Measurements from ENCODE around the gene BABAM2.

Gene BABAM2

GRCh38 chr2:28317390-28317789 is 426.9 kb downstream of the BABAM2 start:
- Histone ChIP-seq H3K27ac (ENCODE audit: low read depth, low read length) (no peak overlapping the region), H3K36me3 (ENCODE audit: insufficient read depth, low read length) (no peaks in the 10 kb centered on the region), H3K4me3 (ENCODE audit: low read length) (no peak overlapping the region), H3K27me3 (ENCODE audit: insufficient read depth, low read length) (no peaks in the 10 kb centered on the region), H3K9ac (ENCODE audit: low read depth, low read length) (no peak overlapping the region), H3K4me1 (ENCODE audit: insufficient read depth, low read length) (peaks cover 32% of the 10 kb centered on the region), H3K9me3 (ENCODE audit: insufficient read depth, low read depth, low read length) (no peaks in the 10 kb centered on the region)
- WGBS: 95% methylated on average over 2 of the region's 2 CpGs

GRCh38 chr2:28318023-28318422 is 427.5 kb downstream of the BABAM2 start:
- H3K4me1 ChIP-seq (ENCODE audit: insufficient read depth, low read length): peaks cover 38% of the 10 kb centered on the region
- no peaks in the 10 kb centered on the region for H3K27me3 ChIP-seq (ENCODE audit: insufficient read depth, low read length)
- H3K9ac ChIP-seq (ENCODE audit: low read depth, low read length): no peak overlapping the region
- H3K27ac ChIP-seq (ENCODE audit: low read depth, low read length): no peak overlapping the region
- H3K4me3 ChIP-seq (ENCODE audit: low read length): no peak overlapping the region
- WGBS: 94% methylated on average over 5 of the region's 5 CpGs
- no peaks in the 10 kb centered on the region for H3K36me3 ChIP-seq (ENCODE audit: insufficient read depth, low read length)
- H3K9me3 ChIP-seq (ENCODE audit: insufficient read depth, low read depth, low read length): no peaks in the 10 kb centered on the region

- H3K27me3 ChIP-seq (ENCODE audit: insufficient read depth, low read length): no peaks in the 10 kb centered on the region
- H3K9ac ChIP-seq (ENCODE audit: low read depth, low read length): no peak overlapping the region
- H3K9me3 ChIP-seq (ENCODE audit: insufficient read depth, low read depth, low read length): no peaks in the 10 kb centered on the region
- no peaks in the 10 kb centered on the region for H3K36me3 ChIP-seq (ENCODE audit: insufficient read depth, low read length)
- no peak overlapping the region for H3K4me3 ChIP-seq (ENCODE audit: low read length)
- H3K27ac ChIP-seq (ENCODE audit: low read depth, low read length): no peak overlapping the region
- WGBS: 77% methylated on average over 6 of the region's 6 CpGs
- H3K4me1 ChIP-seq (ENCODE audit: insufficient read depth, low read length): peaks cover 39% of the 10 kb centered on the region
These were observed 428.1 kb downstream of the BABAM2 start for GRCh38 chr2:28318462-28319117.

GRCh38 chr2:28319118-28320008 is 428.8 kb downstream of the BABAM2 start:
- WGBS: 90% methylated on average over 15 of the region's 15 CpGs
- H3K9ac ChIP-seq (ENCODE audit: low read depth, low read length): no peak overlapping the region
- no peaks in the 10 kb centered on the region for H3K27me3 ChIP-seq (ENCODE audit: insufficient read depth, low read length)
- H3K27ac ChIP-seq (ENCODE audit: low read depth, low read length): no peak overlapping the region
- no peaks in the 10 kb centered on the region for H3K9me3 ChIP-seq (ENCODE audit: insufficient read depth, low read depth, low read length)
- H3K36me3 ChIP-seq (ENCODE audit: insufficient read depth, low read length): no peaks in the 10 kb centered on the region
- H3K4me1 ChIP-seq (ENCODE audit: insufficient read depth, low read length): peaks cover 39% of the 10 kb centered on the region
- no peak overlapping the region for H3K4me3 ChIP-seq (ENCODE audit: low read length)

- H3K9ac ChIP-seq (ENCODE audit: low read depth, low read length): no peak overlapping the region
- H3K4me3 ChIP-seq (ENCODE audit: low read length): no peak overlapping the region
- 94% methylated on average over 6 of the region's 6 CpGs for WGBS
- peaks cover 39% of the 10 kb centered on the region for H3K4me1 ChIP-seq (ENCODE audit: insufficient read depth, low read length)
- no peaks in the 10 kb centered on the region for H3K36me3 ChIP-seq (ENCODE audit: insufficient read depth, low read length)
- no peaks in the 10 kb centered on the region for H3K27me3 ChIP-seq (ENCODE audit: insufficient read depth, low read length)
- no peak overlapping the region for H3K27ac ChIP-seq (ENCODE audit: low read depth, low read length)
- H3K9me3 ChIP-seq (ENCODE audit: insufficient read depth, low read depth, low read length): no peaks in the 10 kb centered on the region
These were observed 429.5 kb downstream of the BABAM2 start for GRCh38 chr2:28320009-28320365.

- H3K9me3 ChIP-seq (ENCODE audit: insufficient read depth, low read depth, low read length): no peaks in the 10 kb centered on the region
- no peaks in the 10 kb centered on the region for H3K27me3 ChIP-seq (ENCODE audit: insufficient read depth, low read length)
- 92% methylated on average over 7 of the region's 7 CpGs for WGBS
- no peak overlapping the region for H3K4me3 ChIP-seq (ENCODE audit: low read length)
- H3K27ac ChIP-seq (ENCODE audit: low read depth, low read length): no peak overlapping the region
- no peaks in the 10 kb centered on the region for H3K36me3 ChIP-seq (ENCODE audit: insufficient read depth, low read length)
- H3K4me1 ChIP-seq (ENCODE audit: insufficient read depth, low read length): peaks cover 41% of the 10 kb centered on the region
- no peak overlapping the region for H3K9ac ChIP-seq (ENCODE audit: low read depth, low read length)
These were observed 429.8 kb downstream of the BABAM2 start for GRCh38 chr2:28320371-28320770.

- Histone ChIP-seq H3K4me3 (ENCODE audit: low read length) (no peak overlapping the region), H3K36me3 (ENCODE audit: insufficient read depth, low read length) (no peaks in the 10 kb centered on the region), H3K27me3 (ENCODE audit: insufficient read depth, low read length) (no peaks in the 10 kb centered on the region), H3K9ac (ENCODE audit: low read depth, low read length) (no peak overlapping the region), H3K27ac (ENCODE audit: low read depth, low read length) (peak overlapping the region; percentile 73; the same call in 1 of the 2 replicates), H3K4me1 (ENCODE audit: insufficient read depth, low read length) (peaks cover 48% of the 10 kb centered on the region), H3K9me3 (ENCODE audit: insufficient read depth, low read depth, low read length) (no peaks in the 10 kb centered on the region)
- 41% methylated on average over 4 of the region's 4 CpGs for WGBS
These were observed 430.9 kb downstream of the BABAM2 start for GRCh38 chr2:28321426-28321825.

- 88% methylated on average over 5 of the region's 5 CpGs for WGBS
- H3K27ac ChIP-seq (ENCODE audit: low read depth, low read length): peak overlapping the region; percentile 73
- no peak overlapping the region for H3K9ac ChIP-seq (ENCODE audit: low read depth, low read length)
- H3K36me3 ChIP-seq (ENCODE audit: insufficient read depth, low read length): no peaks in the 10 kb centered on the region
- no peaks in the 10 kb centered on the region for H3K9me3 ChIP-seq (ENCODE audit: insufficient read depth, low read depth, low read length)
- no peak overlapping the region for H3K4me3 ChIP-seq (ENCODE audit: low read length)
- peaks cover 48% of the 10 kb centered on the region for H3K4me1 ChIP-seq (ENCODE audit: insufficient read depth, low read length)
- H3K27me3 ChIP-seq (ENCODE audit: insufficient read depth, low read length): no peaks in the 10 kb centered on the region
These were observed 431.5 kb downstream of the BABAM2 start for GRCh38 chr2:28322051-28322450.

GRCh38 chr2:28322456-28322855 is 431.9 kb downstream of the BABAM2 start:
- H3K27me3 ChIP-seq (ENCODE audit: insufficient read depth, low read length): no peaks in the 10 kb centered on the region
- peaks cover 48% of the 10 kb centered on the region for H3K4me1 ChIP-seq (ENCODE audit: insufficient read depth, low read length)
- peak overlapping the region; percentile 73 for H3K27ac ChIP-seq (ENCODE audit: low read depth, low read length)
- H3K36me3 ChIP-seq (ENCODE audit: insufficient read depth, low read length): no peaks in the 10 kb centered on the region
- H3K9me3 ChIP-seq (ENCODE audit: insufficient read depth, low read depth, low read length): no peaks in the 10 kb centered on the region
- no peak overlapping the region for H3K4me3 ChIP-seq (ENCODE audit: low read length)
- H3K9ac ChIP-seq (ENCODE audit: low read depth, low read length): no peak overlapping the region
- WGBS: 92% methylated on average over 8 of the region's 8 CpGs

GRCh38 chr2:28322981-28323396 is 432.5 kb downstream of the BABAM2 start:
- Histone ChIP-seq H3K27me3 (ENCODE audit: insufficient read depth, low read length) (no peaks in the 10 kb centered on the region), H3K9me3 (ENCODE audit: insufficient read depth, low read depth, low read length) (no peaks in the 10 kb centered on the region), H3K36me3 (ENCODE audit: insufficient read depth, low read length) (no peaks in the 10 kb centered on the region), H3K27ac (ENCODE audit: low read depth, low read length) (no peak overlapping the region), H3K4me1 (ENCODE audit: insufficient read depth, low read length) (peaks cover 48% of the 10 kb centered on the region), H3K9ac (ENCODE audit: low read depth, low read length) (no peak overlapping the region), H3K4me3 (ENCODE audit: low read length) (no peak overlapping the region)
- 90% methylated on average over 6 of the region's 6 CpGs for WGBS

- 60% methylated on average over 5 of the region's 5 CpGs for WGBS
- Histone ChIP-seq H3K36me3 (ENCODE audit: insufficient read depth, low read length) (no peaks in the 10 kb centered on the region), H3K9me3 (ENCODE audit: insufficient read depth, low read depth, low read length) (no peaks in the 10 kb centered on the region), H3K27me3 (ENCODE audit: insufficient read depth, low read length) (no peaks in the 10 kb centered on the region), H3K27ac (ENCODE audit: low read depth, low read length) (no peak overlapping the region), H3K4me3 (ENCODE audit: low read length) (no peak overlapping the region), H3K9ac (ENCODE audit: low read depth, low read length) (no peak overlapping the region), H3K4me1 (ENCODE audit: insufficient read depth, low read length) (peaks cover 31% of the 10 kb centered on the region)
These were observed 434.6 kb downstream of the BABAM2 start for GRCh38 chr2:28325173-28325566.
